Stimulated activated naive CD8-positive, alpha-beta T cell treated with anti-CD3 and anti-CD28 coated beads, Interleukin-15, Interleukin-2, amounts not matched to agents 100 ng/mL and 50 ng/mL, for 24 hours (primary cell): ENCODE data around the gene MMP23B.
A peak's percentile ranks its signal among the peaks of the same experiment; 100 is the strongest.

Experiments used
- H3K27ac Mint-ChIP-seq: one replicate; pipeline ENCODE4 v1.8.0; 2021; ENCODE audit warnings: mild to moderate bottlenecking, mixed read lengths
- H3K27me3 Mint-ChIP-seq: one replicate; pipeline ENCODE4 v1.8.0; 2021; ENCODE audit warnings: mixed read lengths
- H3K36me3 Mint-ChIP-seq: one replicate; pipeline ENCODE4 v1.8.0; 2021; ENCODE audit warnings: low read depth, mixed read lengths
- H3K4me1 Mint-ChIP-seq: one replicate; pipeline ENCODE4 v1.8.0; 2021; ENCODE audit warnings: low read depth, mixed read lengths
- H3K4me3 Mint-ChIP-seq: one replicate; pipeline ENCODE4 v1.8.0; 2021; ENCODE audit warnings: mild to moderate bottlenecking, mixed read lengths
- H3K9me3 Mint-ChIP-seq: one replicate; pipeline ENCODE4 v1.8.0; 2021; ENCODE audit warnings: mixed read lengths

Gene MMP23B

GRCh38 chr1:1613509-1614082 lies 18.4 kb upstream of the MMP23B start:
- H3K4me1 Mint-ChIP-seq = peaks cover 32% of the 10 kb centered on the region
- peak overlapping the region; percentile 94 for H3K27ac Mint-ChIP-seq
- H3K36me3 Mint-ChIP-seq = peaks cover 7% of the 10 kb centered on the region
- peak overlapping the region; percentile 93 for H3K4me3 Mint-ChIP-seq
- H3K27me3 Mint-ChIP-seq = no peaks in the 10 kb centered on the region
- H3K9me3 Mint-ChIP-seq = no peaks in the 10 kb centered on the region

- peak overlapping the region; percentile 94 for H3K27ac Mint-ChIP-seq
- peak overlapping the region; percentile 93 for H3K4me3 Mint-ChIP-seq
- no peaks in the 10 kb centered on the region for H3K27me3 Mint-ChIP-seq
- peaks cover 32% of the 10 kb centered on the region for H3K4me1 Mint-ChIP-seq
- peaks cover 7% of the 10 kb centered on the region for H3K36me3 Mint-ChIP-seq
- no peaks in the 10 kb centered on the region for H3K9me3 Mint-ChIP-seq
Observed at GRCh38 chr1:1614204-1614953, 17.6 kb upstream of the MMP23B start.

DNA sequence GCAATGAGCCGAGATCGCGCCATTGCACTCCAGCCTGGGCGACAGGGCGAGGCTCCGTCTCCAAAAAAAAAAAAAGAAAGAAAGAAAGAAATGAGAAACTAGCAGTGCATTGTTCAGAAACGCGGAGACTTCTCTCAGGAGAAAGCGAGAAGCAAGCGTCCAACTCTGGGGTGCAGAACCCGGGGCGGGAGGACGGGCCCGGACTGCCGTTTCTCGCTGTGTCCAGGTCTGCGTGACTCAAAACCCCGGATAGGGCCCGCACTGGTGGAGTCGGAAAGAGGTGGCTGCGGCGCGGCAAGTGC lies 17.1 kb upstream of the MMP23B start:
- no peaks in the 10 kb centered on the region for H3K9me3 Mint-ChIP-seq
- H3K36me3 Mint-ChIP-seq = peaks cover 7% of the 10 kb centered on the region
- H3K27me3 Mint-ChIP-seq = no peaks in the 10 kb centered on the region
- H3K27ac Mint-ChIP-seq = peak overlapping the region; percentile 94
- peak overlapping the region; percentile 93 for H3K4me3 Mint-ChIP-seq
- H3K4me1 Mint-ChIP-seq = peaks cover 32% of the 10 kb centered on the region

DNA sequence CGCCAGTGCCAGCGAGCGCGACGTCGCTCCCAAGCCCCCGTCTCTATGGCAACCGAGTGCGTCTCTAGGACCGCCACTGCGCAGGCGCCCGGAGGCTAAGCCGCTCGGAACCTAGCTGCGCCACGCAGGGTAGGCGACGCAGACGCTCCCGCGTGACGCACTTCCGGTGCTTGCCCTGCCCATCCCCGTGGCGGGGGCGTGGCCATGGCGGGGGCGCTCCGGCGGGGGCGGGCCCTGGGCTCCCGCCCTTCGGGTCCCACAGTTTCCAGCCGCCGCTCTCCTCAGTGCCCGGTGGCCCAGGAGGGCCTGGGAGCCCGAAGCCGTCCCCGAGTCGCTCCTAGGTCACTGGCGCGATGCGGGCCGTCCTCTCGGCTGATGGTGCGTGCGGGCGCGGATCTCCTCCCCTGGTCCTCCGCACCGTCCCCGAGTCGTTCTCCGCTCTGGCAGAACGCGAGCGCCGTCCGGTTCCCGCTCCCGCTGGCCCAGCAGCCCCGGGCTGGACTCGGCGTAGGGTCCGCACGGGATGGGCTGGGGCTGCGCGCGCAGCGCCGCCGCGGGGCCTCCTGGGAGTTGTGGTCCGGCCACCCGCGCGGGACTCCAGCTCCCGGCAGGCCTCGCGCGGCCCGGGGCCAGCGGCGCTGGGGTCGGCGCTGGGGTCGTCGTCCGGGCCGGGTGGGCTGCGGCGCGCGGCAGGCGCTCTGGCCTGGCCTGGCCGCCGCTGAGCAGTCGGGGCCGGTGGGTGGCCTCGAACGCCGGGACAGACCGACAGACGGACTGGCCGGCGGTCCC lies 16.5 kb upstream of the MMP23B start, which contains the start of gene MIB2:
Gene MIB2, plus strand, starts transcription at position 245 of the 789 bp plus-strand sequence. CDS start 7,953 bp downstream, outside the sequence.
- Mint-ChIP-seq H3K27me3 (no peaks in the 10 kb centered on the region), H3K9me3 (no peaks in the 10 kb centered on the region), H3K27ac (peak within 1 kb of the TSS; percentile 94), H3K4me3 (peak within 1 kb of the TSS; percentile 93), H3K4me1 (peaks cover 32% of the 10 kb centered on the region), H3K36me3 (peaks cover 7% of the 10 kb centered on the region)

GRCh38 chr1:1616045-1616790 lies 15.8 kb upstream of the MMP23B start:
- H3K27ac Mint-ChIP-seq = peak overlapping the region; percentile 72

GRCh38 chr1:1616838-1617237 lies 15.1 kb upstream of the MMP23B start:
- H3K27me3 Mint-ChIP-seq = no peaks in the 10 kb centered on the region
- H3K4me3 Mint-ChIP-seq = peak overlapping the region; percentile 81
- H3K4me1 Mint-ChIP-seq = peaks cover 32% of the 10 kb centered on the region
- no peaks in the 10 kb centered on the region for H3K9me3 Mint-ChIP-seq
- H3K36me3 Mint-ChIP-seq = peaks cover 7% of the 10 kb centered on the region
- H3K27ac Mint-ChIP-seq = no peak overlapping the region

More at GRCh38 chr1:1616045-1616790, 15.8 kb upstream of the MMP23B start:
- Mint-ChIP-seq H3K36me3 (peaks cover 7% of the 10 kb centered on the region), H3K27me3 (no peaks in the 10 kb centered on the region), H3K4me1 (peaks cover 32% of the 10 kb centered on the region), H3K4me3 (peak overlapping the region; percentile 81), H3K9me3 (no peaks in the 10 kb centered on the region)

GRCh38 chr1:1617516-1617915 lies 14.5 kb upstream of the MMP23B start:
- peak overlapping the region; percentile 81 for H3K4me3 Mint-ChIP-seq
- peaks cover 28% of the 10 kb centered on the region for H3K4me1 Mint-ChIP-seq
- peaks cover 7% of the 10 kb centered on the region for H3K36me3 Mint-ChIP-seq
- no peak overlapping the region for H3K27ac Mint-ChIP-seq
- no peaks in the 10 kb centered on the region for H3K27me3 Mint-ChIP-seq
- H3K9me3 Mint-ChIP-seq = no peaks in the 10 kb centered on the region

DNA sequence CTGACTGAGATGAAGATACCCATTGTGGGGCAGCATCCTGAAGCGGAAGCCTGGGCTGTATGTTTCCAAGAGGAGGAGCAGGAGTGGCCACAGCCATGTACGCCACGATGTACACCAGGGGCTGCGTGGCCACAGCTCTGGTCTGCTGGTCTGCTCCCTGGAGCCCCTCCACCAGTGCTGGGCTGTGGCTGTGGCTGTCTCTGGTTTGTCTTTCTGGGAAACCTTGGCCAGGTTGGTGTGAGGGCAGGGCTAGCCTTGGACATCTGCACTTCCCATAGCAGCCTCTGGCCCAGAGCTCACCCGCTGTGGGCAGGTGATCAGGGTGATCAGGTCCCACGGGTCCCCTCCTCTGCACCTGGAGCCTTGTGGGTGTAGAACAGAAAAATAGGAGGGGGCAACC lies 14.0 kb upstream of the MMP23B start:
- H3K4me1 Mint-ChIP-seq = peaks cover 28% of the 10 kb centered on the region
- H3K27ac Mint-ChIP-seq = no peak overlapping the region
- peak overlapping the region; percentile 81 for H3K4me3 Mint-ChIP-seq
- no peaks in the 10 kb centered on the region for H3K9me3 Mint-ChIP-seq
- peaks cover 7% of the 10 kb centered on the region for H3K36me3 Mint-ChIP-seq
- H3K27me3 Mint-ChIP-seq = no peaks in the 10 kb centered on the region

DNA sequence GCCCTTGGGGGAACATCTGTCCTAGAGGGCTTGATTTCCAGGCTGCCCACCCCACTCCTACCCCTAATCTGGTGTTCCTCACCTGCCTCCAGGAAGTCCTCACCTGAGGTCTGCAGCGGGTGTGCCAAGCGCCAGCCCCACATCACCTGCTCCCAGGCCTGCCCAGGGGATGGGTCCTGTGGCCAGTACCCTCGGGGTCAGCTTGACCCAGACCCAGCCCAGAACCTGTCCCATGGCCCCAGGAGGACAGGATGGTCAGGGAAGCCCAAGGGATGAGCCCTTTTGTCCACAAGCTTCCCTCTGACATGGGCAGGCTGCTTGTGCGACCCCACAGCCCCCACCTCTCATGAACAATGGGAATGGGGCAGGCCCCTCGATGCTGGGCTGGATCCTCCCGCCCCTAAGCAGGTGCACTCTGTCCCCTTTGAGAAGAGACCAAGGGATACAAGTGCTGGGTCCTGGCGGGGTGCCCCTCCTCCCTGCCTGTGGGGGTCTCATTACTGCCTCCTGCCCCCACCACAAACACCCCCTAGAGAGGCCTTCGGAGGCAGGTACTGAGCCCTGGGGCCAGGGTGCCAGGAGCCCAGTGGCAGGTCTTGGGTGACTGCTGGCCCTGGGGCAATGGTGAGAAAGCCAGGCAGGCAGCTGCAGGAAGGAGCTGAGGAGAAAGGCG lies 13.4 kb upstream of the MMP23B start:
- Mint-ChIP-seq H3K9me3 (no peaks in the 10 kb centered on the region), H3K27me3 (no peaks in the 10 kb centered on the region), H3K4me3 (no peak overlapping the region), H3K4me1 (peaks cover 26% of the 10 kb centered on the region), H3K36me3 (peaks cover 5% of the 10 kb centered on the region), H3K27ac (no peak overlapping the region)

DNA sequence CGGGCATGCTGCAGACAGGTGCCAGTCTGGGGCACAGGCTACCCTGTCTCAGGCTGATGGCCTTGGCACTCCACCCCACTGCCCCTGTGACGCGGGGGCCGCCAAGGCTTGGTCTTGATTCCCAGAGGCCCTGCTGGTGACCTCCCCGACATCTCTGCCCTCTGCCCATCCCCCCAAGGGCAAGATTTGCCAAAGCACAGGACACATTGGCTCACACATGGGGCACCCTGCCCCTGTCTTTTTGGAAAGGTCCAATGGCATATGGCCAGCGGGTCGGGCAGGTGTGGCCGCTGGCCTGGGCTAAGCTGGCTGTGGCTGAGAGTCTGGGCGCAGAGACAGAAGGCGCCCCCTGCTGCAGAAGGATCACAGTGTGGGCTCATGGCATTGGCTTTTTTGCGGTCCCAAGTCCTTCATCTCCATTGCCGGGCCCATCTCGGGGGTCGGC lies 12.0 kb upstream of the MMP23B start:
- Mint-ChIP-seq H3K36me3 (no peaks in the 10 kb centered on the region), H3K27ac (no peak overlapping the region), H3K4me1 (peaks cover 12% of the 10 kb centered on the region), H3K9me3 (no peaks in the 10 kb centered on the region), H3K27me3 (no peaks in the 10 kb centered on the region), H3K4me3 (no peak overlapping the region)

- H3K4me3 Mint-ChIP-seq = no peak overlapping the region
- H3K27me3 Mint-ChIP-seq = no peaks in the 10 kb centered on the region
- H3K9me3 Mint-ChIP-seq = no peaks in the 10 kb centered on the region
- no peak overlapping the region for H3K27ac Mint-ChIP-seq
- no peaks in the 10 kb centered on the region for H3K36me3 Mint-ChIP-seq
- H3K4me1 Mint-ChIP-seq = peaks cover 11% of the 10 kb centered on the region
Observed at GRCh38 chr1:1620433-1621139, 11.4 kb upstream of the MMP23B start.

DNA sequence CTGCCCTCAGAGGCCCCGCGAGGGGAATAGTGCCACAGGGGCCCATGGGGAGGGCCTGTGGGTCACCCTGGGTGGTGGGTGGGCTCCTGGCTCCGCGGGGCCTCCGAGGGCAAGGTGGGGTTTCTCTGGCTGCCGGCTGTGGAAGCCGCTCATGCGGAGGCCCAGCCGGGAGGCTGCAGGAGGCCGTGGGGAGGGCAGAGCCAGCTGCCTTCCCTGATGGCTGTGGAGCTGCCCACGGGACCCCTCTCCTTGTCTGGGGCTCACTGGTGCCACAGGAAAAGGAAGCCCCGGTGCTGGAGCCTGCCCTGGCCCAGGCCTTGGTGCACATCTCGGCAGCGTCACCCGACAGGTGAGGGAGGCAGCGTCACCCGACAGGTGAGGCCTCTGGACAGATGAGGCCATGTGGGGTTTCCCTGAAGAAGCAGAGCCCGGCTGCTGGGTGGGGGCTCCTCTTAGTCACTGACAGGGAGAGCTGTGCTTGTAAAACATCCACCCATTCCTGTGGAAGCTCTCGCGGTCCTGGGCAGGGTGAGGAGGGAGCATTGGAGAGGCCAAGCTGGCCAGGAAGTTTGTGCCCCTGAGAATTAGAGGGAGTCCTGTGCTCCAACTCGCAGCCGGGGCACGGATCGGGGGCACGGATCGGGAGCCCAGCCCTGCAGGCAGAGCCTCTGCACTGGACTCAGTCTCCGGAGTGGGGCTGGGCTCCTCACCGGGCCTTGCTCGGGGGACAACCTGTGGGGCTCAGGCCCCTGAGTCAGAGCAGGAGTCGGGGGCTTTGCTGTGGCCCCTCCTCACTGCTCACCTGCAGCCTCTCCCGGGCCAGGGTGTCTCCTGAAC lies 10.6 kb upstream of the MMP23B start:
- no peaks in the 10 kb centered on the region for H3K36me3 Mint-ChIP-seq
- no peaks in the 10 kb centered on the region for H3K27me3 Mint-ChIP-seq
- no peak overlapping the region for H3K4me3 Mint-ChIP-seq
- peaks cover 10% of the 10 kb centered on the region for H3K4me1 Mint-ChIP-seq
- H3K9me3 Mint-ChIP-seq = no peaks in the 10 kb centered on the region
- H3K27ac Mint-ChIP-seq = no peak overlapping the region
